GM19023 (cell line): ENCODE data around the gene GZMM.

ENCODE experiments used
- ATAC-seq: cut with Tn5 transposase; IDR thresholded peaks from one replicate; pipeline ENCODE4 v1.9.1; 2021; ENCODE audit warnings: mild to moderate bottlenecking, moderate library complexity; ENCODE audit not compliant: unreplicated experiment

GZMM gene

DNA sequence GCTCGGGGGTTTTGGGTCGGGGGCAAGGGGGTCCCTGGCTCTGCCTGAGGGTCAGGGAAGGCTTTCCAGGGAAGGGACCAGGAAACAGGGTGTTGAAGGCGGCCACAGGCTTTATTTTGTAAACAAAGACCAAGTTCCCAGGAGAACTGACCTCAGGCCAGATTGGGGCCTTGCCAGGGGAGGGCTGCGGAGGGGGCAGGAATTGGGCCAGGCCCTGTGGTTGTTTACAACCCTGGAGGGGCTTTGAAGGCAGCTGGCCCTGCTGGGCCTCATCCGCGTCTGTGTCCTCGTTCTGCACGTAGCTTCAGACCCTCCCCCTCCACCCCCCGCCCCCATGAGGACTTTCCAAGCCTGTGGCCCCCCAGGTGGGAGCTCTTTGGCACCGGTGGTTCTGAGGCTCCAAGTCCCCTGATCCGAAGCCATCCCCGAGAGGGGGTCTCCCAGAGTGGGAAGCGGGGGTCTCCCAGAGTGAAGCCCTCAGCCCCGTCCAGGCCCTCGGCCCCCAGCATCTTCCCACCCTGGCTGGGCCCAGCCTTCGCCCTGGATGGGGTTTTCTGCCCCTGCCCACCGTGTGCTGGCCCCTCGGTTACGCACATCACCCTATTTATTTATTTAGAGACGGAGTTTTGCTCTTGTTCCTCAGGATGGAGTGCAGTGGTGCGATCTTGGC is 15.1 kb downstream of the GZMM start:
- ATAC-seq = no peak

DNA sequence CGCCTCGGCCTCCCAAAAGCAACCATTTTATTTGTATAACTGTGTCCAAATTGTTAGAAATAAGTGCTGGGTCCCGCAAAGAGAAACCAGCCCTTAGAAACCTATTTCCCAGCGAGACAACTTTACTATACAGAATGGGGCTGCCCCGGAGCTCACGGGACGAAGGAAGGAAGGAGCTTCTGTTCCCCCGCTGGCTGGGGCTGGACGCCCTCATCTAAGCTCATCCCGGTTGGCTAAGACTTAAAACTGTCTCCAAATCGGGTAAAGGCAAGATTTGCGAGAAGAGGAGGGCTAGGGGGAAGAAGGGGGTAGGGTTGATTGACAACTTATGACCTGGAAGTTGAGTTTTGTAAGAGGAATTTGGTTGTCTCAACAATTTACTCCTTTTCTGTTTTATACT is 16.3 kb downstream of the GZMM start:
- ATAC-seq = no peak

DNA sequence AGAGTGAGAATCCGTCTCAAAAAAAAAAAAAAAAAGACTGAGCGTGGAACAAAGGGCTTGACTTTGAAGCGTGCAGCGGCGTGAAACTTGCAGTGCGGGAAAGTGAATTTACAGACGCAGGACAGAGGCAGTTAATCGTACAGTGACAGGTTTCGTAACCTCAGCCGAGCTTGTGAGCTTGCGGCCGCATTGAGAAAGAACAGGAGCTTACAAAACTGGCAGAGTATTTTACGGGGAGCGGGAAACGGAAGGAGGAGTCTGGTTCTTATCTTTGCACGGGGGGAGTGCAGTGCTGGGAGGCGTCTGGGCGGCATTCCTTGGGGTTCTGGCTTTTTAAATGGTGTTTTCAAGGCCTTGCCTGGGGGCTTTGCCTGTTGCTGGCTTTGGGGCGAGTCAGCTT is 22.6 kb downstream of the GZMM start:
- no peak for ATAC-seq

DNA sequence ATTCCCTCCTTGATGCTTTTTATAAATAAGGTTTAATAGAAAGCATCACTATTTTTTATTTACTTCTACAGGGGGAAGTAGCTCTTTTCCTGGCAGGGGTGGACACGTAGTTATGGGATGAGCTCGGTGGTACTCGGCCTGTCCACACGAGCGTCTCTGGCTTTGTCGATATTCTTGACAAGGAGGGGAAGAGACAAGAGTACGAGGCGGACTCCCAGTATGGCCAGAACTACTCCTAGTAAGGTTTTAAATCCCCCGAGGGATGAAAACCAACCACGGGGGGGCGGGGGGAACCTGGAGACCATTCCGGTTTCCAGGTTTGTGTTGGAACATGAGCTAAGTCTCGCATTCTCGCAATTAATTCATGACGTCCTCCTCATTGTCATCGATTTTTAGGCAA is 23.0 kb downstream of the GZMM start:
- no peak for ATAC-seq

DNA sequence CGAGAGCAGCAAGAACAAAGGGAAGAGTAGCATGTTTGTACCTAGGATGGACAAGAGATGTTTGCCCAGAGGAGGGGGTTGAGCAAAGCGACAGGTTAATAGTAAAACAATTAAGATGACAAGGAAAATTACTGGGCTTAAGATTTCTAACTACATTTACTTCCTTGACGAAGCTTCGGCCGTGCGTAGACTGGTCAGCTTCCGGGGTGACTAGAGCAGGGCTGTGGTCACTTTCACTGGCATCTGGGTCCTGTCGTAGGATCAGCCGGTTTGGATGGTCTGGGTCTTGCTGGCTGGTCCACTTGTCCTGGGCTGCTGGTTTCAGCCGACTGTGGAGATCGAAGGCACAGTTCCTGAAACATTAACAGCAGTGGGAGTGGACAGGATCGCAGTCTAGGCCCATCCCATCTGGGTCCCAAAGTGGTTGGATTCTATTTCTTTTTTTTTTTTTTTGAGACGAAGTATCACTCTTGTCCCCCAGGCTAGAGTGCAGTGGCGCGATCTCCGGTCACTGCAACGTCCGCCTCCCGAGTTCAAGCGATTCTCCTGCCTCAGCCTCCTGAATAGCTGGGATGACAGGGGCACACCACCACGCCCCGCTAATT is 23.5 kb downstream of the GZMM start:
- no peak for ATAC-seq

DNA sequence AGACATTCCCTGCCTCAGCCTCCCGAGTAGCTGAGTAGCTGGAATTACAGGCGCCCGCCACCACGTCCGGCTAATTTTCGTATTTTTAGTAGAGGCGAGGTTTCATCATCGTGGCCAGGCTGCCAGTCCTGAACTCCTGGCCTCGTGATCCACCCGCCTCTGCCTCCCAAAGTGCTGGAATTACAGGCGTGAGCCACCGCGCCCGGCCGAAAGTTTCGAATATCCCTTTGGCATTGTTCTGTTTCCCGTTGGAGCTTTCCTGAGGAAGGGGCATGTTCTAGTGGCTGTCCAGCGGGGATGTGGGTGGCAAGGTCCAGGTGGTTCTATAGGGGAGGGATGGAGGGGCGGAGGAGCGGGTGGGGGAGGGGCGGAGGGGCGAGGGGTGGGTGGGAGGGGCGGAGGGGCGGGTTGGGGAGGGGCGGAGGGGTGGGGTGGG is 26.4 kb downstream of the GZMM start:
- no peak for ATAC-seq

DNA sequence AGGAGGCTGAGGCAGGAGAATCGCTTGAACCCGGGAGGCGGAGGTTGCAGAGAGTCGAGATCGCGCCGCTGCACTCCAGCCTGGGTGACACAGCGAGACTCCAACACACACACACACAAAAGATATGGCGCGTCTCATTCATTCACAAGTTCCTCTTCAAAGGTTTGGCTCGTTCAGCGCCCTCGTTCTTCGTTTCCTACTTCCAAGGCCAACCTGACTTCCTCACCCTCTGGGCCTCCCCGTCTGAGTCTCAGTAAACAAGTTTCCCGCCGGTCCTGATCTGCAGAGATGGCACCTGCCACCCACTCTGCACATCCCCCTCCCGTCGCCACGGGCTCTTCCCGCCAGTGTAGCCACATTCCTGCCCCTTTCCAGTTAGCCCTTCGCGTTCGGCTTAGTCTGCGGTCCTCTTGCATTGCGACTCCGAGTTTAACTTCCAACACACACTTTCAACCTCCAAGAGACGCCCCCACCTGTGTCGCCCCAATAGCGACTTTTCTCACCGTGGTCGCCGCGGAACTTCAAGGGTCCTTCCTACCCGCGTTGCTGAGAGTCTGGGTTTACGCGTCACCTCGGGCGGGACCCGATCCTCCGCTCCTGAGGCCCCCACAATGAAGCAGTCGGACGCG is 27.2 kb downstream of the GZMM start:
- ATAC-seq = no peak

DNA sequence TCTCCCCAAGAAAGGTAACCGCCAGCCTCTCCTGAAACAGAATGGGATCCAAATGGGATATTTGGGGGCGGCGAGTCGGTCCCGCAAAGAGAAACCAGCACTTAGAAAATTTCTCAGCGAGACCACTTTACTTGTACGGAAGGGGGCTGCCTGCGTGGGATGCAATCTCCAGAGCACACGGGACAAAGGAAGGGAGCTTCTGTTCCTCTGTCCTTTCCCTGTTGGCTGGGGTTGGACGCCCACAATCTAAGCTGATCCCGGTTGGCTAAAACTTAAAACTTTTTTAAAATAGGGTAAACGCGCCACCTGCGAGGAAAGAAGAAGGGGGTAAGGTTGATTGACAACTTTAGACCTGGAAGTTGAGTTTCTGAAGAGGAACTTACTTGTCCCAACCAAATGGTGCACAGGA is 27.7 kb downstream of the GZMM start:
- ATAC-seq = no peak

DNA sequence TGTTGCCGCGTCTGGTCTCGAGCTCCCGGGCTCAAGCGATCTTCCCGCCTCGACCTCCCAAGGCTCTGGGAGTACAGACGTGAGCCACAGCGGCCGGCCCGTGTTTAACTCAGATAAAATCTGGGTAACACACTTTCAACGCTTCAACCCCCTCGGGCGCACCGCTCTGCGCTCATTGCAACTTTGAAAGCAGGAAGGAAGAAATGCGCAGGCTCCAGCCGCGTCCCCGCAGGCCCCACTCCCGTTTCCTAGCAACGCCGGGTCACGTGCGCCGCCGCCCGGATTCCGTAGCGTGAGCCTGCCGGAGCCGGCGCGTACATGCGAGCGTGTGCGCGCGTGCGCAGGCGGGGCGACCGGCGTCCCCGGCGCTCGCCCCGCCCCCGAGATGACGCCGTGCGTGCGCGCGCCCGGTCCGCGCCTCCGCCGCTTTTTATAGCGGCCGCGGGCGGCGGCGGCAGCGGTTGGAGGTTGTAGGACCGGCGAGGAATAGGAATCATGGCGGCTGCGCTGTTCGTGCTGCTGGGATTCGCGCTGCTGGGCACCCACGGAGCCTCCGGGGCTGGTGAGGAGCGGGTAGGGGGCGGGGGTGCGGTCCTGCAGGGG is 28.4 kb downstream of the GZMM start, which contains the start of gene BSG:
Gene BSG, plus strand, starts transcription at position 457 of the 603 bp plus-strand sequence. Its CDS starts 39 bp downstream, at position 496.
- ATAC-seq = peak; percentile 69

DNA sequence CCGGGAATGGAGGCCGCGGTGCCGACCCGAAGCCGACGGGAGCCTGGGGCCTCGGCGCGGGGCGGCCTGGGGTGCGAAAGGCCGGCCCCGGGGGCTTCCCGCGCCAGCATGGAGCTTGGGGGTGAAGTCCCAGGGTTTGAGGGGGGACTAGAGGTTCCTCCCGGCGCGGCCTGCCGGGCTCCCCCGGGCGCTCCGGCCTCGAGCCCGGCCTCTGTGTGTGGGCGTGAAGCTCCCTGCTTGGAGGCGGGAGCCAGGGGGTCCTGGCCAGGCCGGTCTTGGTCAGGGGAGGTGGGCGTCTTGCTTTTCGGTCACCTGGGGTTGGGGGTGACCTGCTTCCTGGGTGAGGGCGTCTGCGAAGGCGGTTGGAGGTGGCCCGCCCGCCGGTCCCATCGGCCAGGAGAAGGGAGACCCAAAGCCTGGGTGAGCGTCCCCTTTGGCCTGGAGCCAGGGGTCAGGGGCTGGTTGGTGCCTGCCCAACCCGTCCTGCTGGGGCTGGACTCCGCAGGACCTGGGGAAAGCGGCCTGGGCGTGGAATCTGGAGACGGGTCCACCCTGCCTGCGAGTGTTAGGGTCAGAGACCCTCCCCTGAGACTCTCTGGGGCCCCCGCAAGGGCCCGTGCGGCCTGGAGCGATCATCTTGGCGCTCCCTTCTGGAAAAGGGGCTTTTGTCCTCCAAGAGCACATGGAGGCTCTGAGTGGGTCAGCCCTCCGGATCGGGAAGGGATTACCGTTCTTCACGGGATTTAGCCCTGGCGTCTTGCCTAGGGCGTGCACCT is 29.1 kb downstream of the GZMM start:
- ATAC-seq = no peak

DNA sequence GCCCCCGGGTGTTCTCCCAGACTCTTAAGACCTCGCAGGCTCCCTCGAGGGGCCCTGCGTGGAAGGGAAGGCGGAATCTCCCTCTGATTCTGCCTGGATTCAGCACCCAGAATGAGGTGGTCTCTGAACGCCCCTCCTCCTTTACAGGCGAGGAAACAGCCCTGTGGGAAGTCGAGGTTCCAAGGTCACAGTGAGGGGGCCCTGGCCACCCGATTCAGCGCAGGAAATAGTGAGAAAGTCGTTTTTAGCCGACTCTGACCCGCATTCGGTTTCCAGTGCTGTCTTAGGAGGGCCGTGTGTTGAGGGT is 29.6 kb downstream of the GZMM start:
- ATAC-seq = no peak

DNA sequence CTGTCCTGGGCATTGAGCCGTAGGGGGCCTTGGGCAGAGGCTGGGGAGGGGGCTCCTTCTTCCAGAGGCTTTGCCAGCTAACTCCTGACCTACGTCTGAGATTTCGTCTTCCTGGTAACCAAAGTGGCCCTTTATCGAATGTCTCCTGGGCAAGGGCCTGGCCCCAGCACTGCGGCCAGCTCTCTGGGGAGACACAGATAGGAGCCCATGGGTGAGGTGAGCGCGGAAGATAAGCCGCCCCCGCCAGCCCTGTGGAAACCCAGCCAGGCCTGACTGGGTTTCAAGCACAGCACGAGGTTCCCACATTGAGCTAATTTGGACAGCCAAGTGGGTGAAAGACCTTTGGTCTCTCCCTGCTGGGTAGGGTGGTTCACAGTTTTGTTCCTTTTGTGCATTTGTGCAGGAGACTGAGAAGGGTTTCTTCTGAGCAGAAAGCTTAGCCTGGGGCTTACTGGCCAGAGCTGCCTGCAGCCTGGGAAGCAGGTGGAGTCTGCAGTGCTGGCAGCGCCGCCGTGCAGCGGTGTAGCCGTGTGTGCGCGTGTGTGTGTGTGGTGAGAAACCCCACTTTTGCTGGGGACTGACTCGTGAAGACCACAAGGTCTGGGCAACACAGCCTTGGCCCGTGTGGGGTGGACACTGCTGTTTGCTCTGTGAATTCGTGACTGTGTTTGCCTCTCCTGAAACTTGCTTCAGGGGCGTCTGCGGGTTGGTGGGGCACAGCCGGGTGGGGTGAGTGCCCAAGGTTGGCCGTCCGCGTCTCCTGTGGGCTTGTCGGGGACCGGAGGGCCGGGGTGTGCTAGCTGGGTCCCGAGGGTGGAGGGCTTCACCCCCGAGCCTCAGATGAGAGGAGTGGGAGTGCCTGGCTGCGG is 31.0 kb downstream of the GZMM start:
- ATAC-seq = no peak

DNA sequence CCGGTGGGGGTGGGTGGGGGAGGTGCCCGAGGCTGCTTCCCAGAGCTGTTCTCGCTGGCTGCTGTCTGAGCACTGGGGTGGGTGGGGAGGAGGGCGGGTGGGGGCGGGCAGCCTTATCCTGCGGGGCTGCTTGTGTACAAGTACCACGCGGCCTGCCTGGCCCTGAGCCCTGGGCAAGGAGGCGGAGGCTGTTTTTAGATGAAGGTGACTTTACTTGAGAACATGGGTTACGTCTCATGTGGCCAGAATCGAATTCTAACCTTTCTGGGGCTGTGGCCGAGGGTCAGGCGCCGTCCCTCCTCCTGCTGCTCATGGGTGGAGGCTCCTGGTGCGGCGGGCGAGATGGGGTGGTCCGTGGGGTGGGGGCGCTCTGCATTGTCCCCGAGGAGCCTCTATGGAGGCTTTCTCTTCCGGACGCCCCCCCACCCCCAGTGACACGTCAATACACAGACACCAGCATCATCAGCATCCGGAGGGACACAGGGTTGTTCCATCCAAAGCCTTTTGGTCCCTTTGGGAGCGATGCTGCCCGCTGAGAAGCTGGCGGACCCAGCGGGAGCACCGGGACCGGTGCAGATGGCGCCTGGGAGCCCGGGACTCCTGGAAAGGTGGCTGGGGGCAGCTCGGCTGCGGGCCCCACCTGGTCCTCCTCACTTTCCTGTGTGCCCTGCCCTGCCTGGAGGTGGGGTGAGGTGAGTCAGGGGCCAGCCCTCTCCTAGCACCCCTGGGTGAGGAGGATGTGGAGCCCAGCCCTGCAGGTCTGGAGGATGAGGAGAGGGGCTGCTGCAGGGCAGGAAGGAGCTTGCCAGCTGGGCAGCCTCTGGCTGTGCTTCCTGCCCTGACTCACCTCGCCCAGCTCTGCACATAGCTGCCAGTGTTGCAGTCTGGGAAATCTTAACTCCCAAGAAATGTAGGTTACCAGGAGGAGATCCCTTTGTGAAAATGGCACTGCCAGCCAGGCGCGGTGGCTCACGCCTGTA is 32.0 kb downstream of the GZMM start:
- no peak for ATAC-seq

DNA sequence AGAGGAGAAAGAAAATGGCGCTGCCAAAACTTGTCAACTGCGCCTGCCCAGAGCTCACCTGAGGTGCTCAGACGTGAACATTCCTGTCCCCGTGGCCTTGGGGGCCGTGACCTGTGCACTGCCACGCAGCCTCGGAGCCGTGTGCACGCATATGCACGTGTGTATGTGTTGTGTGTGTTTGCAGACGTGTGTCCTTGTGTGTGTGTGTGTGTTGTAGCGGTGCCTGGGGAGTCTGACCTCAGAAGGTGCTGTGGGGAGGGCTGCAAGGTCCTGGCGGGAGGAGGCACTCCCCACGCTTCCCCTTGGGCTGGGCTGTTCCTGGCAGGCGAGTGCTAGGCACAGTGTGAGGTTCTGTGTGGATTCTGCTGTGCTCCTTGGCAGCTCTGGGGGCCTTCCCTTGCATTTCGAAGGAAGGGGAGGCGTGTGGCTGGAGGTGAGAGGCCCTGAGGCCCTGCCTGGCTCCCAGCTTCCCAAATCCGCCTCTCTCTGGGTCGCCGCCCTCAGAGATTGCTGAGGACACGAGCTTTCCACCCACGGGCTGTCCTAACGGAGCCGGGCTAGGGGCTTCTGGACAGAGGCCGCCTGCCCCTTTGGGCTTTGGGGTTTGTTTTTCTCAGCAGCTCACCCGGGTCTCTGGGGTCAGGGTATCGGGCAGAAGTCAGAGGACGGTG is 33.0 kb downstream of the GZMM start:
- ATAC-seq = no peak

DNA sequence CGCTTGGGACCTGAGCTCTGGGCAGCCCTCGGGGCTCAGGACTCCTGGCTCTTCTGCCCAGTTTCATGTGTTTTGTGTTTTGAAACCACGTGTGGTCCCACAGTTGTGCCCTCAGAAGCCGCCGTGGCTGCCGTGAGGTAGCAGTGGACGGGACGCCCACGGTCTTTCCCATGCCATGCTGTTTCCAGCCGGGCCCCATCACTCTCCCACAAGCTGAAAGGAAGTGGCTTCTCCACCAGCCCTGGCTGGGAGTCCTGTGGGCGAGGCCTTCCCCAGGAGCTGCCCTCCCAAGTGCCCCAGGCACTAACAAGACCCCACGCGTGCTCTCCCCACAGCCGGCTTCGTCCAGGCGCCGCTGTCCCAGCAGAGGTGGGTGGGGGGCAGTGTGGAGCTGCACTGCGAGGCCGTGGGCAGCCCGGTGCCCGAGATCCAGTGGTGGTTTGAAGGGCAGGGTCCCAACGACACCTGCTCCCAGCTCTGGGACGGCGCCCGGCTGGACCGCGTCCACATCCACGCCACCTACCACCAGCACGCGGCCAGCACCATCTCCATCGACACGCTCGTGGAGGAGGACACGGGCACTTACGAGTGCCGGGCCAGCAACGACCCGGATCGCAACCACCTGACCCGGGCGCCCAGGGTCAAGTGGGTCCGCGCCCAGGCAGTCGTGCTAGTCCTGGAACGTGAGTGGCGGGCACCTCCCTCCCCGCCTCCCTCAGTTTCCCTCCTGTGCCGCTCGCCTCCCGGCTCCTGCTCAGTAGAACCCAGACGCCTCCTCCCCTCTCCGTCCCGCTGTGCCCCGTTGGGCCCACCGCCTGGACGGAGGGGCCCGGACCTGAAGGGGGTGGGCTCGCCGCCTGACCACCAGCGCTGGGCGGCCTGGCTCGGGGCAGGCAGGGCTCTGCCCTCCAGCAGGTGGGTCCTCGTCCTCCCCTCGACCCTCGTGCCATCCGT is 33.9 kb downstream of the GZMM start:
- no peak for ATAC-seq

DNA sequence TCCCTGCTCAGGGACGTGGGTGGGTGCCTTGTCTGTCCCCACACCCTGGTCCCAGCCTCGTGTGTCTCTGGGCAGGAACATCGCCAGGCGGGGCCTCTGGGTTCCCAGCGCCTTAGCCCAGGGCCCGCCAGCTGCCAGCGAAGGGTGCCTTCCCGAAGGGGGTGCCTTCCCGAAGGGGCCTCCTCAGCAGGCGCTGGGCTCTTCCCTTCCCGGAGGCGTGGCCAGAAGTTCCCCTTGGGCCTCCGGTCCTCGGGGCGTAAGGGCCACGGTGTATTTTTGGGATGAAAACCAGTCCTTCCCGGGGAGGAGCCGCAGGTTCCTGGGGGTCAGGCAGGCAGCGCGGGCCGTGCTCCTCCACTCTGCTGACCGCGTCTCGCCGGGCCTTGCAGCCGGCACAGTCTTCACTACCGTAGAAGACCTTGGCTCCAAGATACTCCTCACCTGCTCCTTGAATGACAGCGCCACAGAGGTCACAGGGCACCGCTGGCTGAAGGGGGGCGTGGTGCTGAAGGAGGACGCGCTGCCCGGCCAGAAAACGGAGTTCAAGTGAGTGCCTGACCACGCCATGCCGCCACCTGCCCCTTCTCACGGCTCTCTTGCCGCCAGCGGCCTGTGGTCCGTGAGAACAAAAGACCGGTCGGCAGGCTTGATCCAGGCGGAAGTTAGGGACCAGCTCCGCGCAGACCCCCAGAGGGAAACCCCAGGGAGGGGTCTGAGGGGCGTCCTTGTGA is 35.4 kb downstream of the GZMM start:
- no peak for ATAC-seq

DNA sequence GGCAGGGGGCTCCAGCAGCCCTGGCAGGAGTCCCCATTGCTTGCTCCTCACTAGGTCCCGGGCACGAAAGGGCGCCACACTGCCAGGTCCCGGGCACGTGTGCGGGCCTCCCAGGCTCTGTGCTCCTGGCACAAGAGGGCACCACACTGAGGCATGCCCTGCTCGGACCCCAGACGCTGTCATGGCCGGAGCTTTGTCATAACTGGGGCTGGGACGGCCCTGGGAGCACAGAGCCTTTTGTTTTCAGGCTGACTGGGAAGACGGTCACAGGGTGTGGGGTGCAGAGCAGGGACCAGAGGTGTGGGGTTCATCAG is 35.9 kb downstream of the GZMM start:
- ATAC-seq = no peak
